ENCODE results near the gene DOCK3.

DOCK3 gene

GRCh38 chr3:51391566-51392354 is 717.0 kb downstream of the DOCK3 start:
- DNase-seq = no peak

GRCh38 chr3:51392355-51393133 is 717.8 kb downstream of the DOCK3 start:
- DNase-seq = no peak

GRCh38 chr3:51393134-51393495 is 718.4 kb downstream of the DOCK3 start:
- DNase-seq = no peak

- DNase-seq = no peak
Measured at GRCh38 chr3:51393564-51393963, 718.8 kb downstream of the DOCK3 start.

- DNase-seq = no peak
Measured at GRCh38 chr3:51394541-51394940, 719.8 kb downstream of the DOCK3 start.

GRCh38 chr3:51395493-51396213 is 720.9 kb downstream of the DOCK3 start:
- no peak for DNase-seq

GRCh38 chr3:51396401-51396800 is 721.7 kb downstream of the DOCK3 start:
- DNase-seq = no peak

- no peak for DNase-seq
Measured at GRCh38 chr3:51397392-51397791, 722.7 kb downstream of the DOCK3 start.

- no peak for DNase-seq
Measured at GRCh38 chr3:51398595-51399310, 724.0 kb downstream of the DOCK3 start.

- DNase-seq = no peak
Measured at GRCh38 chr3:51400166-51400565, 725.4 kb downstream of the DOCK3 start.

GRCh38 chr3:51401735-51402134 is 727.0 kb downstream of the DOCK3 start:
- no peak for DNase-seq

- DNase-seq = no peak
Measured at GRCh38 chr3:51403675-51404074, 728.9 kb downstream of the DOCK3 start.

GRCh38 chr3:51408021-51408420 is 733.3 kb downstream of the DOCK3 start:
- no peak for DNase-seq

- DNase-seq = no peak
Measured at GRCh38 chr3:51408813-51409212, 734.1 kb downstream of the DOCK3 start.

- no peak for DNase-seq
Measured at GRCh38 chr3:51422211-51422610, 747.5 kb downstream of the DOCK3 start.

- DNase-seq = no peak
Measured at GRCh38 chr3:51426921-51427320, 752.2 kb downstream of the DOCK3 start.

- no peak for DNase-seq
Measured at GRCh38 chr3:51429138-51429537, 754.4 kb downstream of the DOCK3 start.
